Mucosa of gallbladder (tissue), 1 donor: Measurements from ENCODE around the gene COL7A1. TPM values are rescaled to one million over a fixed set of nuclear protein-coding genes. Genes with fewer than 3 reads are reported as not detected.
A peak's percentile ranks its signal among the peaks of the same experiment; 100 is the strongest.
"Not testable (repeated sequence)": the region's sequence is repeated elsewhere in the genome, so short reads cannot be mapped to it uniquely, and the experiment has no call there.

Source experiments
- DNase-seq: peaks from one replicate; pipeline ENCODE4 v3.0.0-alpha.2; 2020; ENCODE audit warnings: low spot score
- total RNA-seq: library from RNA; stranded (reverse); gene quantifications from one replicate; pipeline ENCODE4 v1.2.1, GENCODE V29; 2021
- donor health status: DM: no; HTN: no; CAD: no.

The COL7A1 gene
- total RNA-seq, 1 donor from 2014 or later, result 9.4 TPM

GRCh38 chr3:48543271-48543866, 51.8 kb downstream of the COL7A1 start:
- peak; percentile 17 for DNase-seq

DNA sequence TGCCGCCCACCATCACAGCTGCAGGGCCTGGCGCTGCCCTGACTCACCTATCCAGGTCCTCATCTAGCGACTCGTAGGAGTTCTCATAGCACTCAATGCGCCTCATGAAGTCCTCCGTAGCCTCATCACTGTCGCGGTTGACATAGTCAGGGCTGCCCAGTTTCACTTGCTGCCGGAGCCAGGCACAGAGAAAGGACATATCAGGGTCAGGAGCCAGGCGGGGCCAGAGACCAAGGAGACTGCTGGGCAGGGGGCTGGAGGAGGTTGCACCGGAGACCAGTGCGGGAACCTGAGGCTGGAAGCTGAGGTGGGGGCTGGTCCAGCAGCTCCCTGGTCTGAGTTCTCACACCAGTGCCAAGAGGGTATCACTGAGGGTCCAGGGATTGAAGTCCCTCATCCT, 56.7 kb downstream of the COL7A1 start:
- no peak for DNase-seq

DNA sequence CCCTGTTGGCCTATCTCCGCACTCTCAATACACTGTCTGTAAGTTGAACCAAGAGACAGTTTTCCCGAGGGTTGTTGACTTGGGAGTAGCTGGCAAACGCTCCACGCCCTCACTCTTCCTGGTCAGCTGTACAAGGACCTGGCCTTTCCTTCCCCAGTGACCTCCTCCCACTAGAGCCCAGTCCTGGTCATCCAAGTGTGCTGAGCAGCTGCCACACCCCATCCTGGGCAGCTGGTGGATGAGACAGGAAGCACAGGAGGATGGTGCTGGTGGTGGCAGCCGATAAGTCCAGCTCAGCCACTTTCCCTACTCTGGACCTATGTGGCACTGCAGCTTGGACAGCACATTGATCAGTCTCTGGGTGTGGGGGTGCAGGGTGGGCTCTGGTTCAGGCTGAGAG, 58.3 kb downstream of the COL7A1 start:
- no peak for DNase-seq

DNA sequence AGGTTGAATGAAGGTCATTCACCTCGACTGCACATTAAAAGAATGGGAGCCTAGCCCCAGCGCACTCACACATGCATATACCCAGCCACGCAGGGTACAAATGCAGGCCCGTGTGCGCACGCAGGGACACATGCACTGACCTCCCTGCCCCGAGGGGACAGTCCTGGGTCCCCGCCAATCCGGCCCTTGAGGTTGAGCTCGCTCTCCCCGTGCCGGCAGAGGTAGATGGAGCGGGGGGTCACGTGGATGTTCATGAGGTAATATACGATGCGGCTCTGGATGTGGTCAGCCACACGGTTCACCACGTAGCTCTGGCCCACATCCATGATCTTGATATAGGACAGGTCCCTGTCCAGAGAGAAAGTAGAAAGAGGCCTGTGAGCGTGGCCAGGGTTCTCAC, 59.0 kb downstream of the COL7A1 start:
- no peak for DNase-seq

DNA sequence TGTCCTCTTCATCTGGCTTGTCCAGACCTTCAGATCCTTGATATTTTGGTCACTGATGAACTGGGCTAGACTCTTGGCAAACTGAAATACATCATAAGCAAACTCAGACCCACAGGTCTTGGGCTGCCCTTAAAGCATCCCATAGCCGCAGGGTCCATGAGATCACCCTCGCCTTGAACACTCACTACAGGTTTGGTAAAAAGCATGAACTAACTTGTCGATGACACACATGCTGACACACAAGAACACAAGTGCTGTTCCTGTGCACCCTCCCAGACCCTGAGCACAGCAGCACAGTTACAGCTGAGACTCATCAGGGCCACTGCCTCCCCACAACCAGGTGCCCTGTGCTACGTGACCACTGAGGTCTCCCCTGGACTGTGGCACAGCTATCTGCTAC, 59.6 kb downstream of the COL7A1 start:
- no peak for DNase-seq

- no peak for DNase-seq
These were observed 62.2 kb downstream of the COL7A1 start for GRCh38 chr3:48532977-48533337.

DNA sequence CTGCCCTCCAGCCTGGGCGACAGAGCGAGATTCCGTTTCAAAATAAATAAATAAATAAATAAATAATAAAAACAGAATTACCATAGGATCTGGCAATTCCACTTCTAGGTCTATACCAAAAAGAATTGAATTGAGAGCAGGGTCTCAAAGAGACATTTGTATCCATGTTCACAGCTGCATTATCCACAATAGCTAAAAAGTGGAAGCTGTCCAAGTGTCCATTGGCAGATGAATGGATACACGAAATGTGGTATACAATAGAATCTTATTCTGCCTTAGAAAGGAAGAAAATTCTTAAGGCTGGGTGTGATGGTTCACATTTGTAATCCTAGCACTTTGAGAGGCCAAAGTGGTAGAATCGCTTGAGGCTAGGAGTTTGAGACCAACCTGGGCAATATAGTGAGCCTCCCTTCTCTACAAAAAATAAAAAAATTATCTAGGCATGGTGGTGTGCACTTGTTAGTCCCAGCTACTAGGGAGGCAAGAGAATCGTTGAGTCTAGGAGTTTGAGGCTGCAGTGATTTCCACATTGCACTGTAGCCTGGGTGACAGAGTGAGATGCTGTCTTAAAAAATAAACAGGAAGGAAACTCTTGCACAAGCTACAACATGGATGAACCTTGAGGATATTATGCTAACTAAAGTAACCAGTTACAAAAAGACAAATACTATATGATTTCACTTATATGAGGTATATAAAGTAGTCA, 62.7 kb downstream of the COL7A1 start:
- no peak for DNase-seq

- DNase-seq, result not testable (repeated sequence)
These were observed 64.4 kb downstream of the COL7A1 start for GRCh38 chr3:48530701-48531100.

GRCh38 chr3:48528754-48529153, 66.4 kb downstream of the COL7A1 start:
- DNase-seq, result no peak

GRCh38 chr3:48528048-48528447, 67.1 kb downstream of the COL7A1 start:
- no peak for DNase-seq

DNA sequence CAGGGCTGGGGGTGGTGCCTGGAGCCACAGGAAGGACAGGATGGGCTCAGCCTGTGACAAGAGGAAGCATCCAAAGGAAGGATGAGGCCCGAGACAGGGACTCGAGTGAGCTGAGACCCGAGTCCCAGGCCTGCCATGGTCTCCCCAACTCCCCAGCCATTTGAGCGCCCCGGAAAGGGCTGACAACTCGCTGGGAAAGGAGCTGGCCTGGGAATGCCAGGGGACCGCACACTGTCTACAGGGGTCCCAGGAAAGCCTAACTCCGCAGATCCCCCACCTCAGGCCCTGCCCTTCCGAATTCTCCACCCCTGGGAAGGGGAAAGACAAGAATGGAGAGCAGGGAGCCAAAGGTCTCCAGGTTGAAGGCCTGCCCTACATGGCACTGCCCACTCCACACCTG, 70.2 kb downstream of the COL7A1 start:
- no peak for DNase-seq

- DNase-seq, result no peak
These were observed 73.5 kb downstream of the COL7A1 start for GRCh38 chr3:48521635-48522034.

DNA sequence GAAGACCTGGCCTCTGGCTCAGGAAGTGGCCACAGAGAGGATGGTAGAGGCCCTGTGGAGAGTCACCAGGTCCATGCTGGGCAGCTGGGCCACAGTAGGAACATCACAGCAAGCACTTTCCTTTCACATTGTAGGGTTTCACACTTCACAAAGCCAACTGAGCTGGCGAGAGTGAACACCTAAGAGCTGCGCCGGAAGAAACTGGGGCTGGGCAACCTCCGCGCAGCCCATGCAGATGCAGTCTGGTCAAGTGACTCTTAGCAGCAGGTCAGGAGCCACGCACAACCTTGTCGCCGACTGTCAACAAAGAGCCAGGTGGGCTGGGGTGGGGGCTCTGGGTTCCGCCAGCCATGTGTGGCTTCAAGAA, 75.9 kb downstream of the COL7A1 start:
- DNase-seq, result no peak

GRCh38 chr3:48518638-48519276, 76.4 kb downstream of the COL7A1 start:
- no peak for DNase-seq

DNA sequence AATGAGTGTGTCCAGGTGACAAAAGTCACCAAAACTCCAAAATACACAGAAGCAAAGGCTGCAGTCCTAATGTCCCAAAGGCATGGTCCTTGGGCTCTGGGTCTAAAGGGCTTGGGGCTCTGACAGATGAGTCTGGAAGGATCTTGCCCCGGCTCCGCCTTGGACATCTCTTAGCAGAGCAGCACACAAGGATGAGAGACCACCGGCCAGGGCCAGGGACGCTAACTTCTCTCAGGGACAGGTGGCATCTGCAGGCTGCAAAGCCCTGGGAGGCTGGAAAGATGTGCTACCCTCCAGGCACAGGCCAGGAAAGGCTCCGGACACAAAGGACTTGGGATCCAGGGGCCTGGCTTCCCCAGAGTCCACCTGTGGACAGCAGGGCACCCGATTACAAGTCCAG, 77.1 kb downstream of the COL7A1 start:
- DNase-seq, result no peak

DNA sequence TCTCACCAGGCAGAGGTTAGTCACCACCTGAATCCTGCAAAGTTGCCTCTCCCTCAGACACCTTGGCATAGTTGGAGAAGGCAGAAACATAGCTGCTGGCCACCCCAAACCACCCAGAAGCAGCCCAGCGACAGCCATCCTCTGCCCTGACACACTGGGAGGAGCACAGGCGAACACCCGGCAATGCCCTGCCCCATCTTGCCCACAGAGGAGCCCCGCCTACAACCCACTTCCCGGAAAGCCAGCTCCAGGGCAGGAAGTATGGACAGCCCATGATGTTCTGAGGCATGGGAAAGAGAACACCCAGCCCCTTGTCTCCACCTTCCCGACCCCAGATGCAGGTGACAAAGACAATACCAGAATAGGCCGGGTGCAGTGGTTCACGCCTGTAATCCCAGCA, 78.6 kb downstream of the COL7A1 start:
- no peak for DNase-seq

- DNase-seq, result no peak
These were observed 80.5 kb downstream of the COL7A1 start for GRCh38 chr3:48514431-48515227.

Other genes with a start within 250 kb of the COL7A1 start
- gene FBXW12, start 223.1 kb downstream of the COL7A1 start, total RNA-seq, result not detected
- 257 TPM for gene PLXNB1, start 165.2 kb downstream of the COL7A1 start, total RNA-seq
- gene CCDC51, start 155.2 kb downstream of the COL7A1 start, total RNA-seq, result 10.1 TPM
- 165 TPM for gene TMA7, start 155.1 kb downstream of the COL7A1 start, total RNA-seq
- gene ATRIP, start 148.6 kb downstream of the COL7A1 start, total RNA-seq, result 4.6 TPM
- gene SHISA5, start 91.2 kb downstream of the COL7A1 start, total RNA-seq, result 181 TPM
- 4.3 TPM for gene PFKFB4, start 38.5 kb downstream of the COL7A1 start, total RNA-seq
- not detected for gene UCN2, start 31.5 kb downstream of the COL7A1 start, total RNA-seq
- 193 TPM for gene UQCRC1, start 14.3 kb upstream of the COL7A1 start, total RNA-seq
- not detected for gene TMEM89, start 26.4 kb upstream of the COL7A1 start, total RNA-seq
- gene SLC26A6, start 40.1 kb upstream of the COL7A1 start, total RNA-seq, result 31.1 TPM
- 0.75 TPM for gene CELSR3, start 67.6 kb upstream of the COL7A1 start, total RNA-seq
- gene NCKIPSD, start 90.6 kb upstream of the COL7A1 start, total RNA-seq, result 42.3 TPM
- 98.3 TPM for gene IP6K2, start 121.9 kb upstream of the COL7A1 start, total RNA-seq